K562 (cell line): Measurements from ENCODE around the gene SRGAP3. TPM values are rescaled to one million over a fixed set of nuclear protein-coding genes. Genes with fewer than 3 reads are reported as not detected.

Experiments used
- ATF7 ChIP-seq: fragments of 450-650 bp; IDR thresholded peaks from 2 replicates; pipeline ENCODE4 v1.7.1; 2014; ENCODE audit warnings: mild to moderate bottlenecking, moderate library complexity
- CBX3 ChIP-seq, 2 experiments: IDR thresholded peaks; 1 replicate in 1 of 2; 2 replicates in 1 of 2; pipeline ENCODE4 v1.6.1; 2012; ENCODE audit warnings: inconsistent platforms in 2 of 2, low read length in 2 of 2, borderline replicate concordance in 1 of 2, control low read depth in 1 of 2
- CEBPB ChIP-seq: fragments of 450-650 bp; IDR thresholded peaks from 2 replicates; pipeline ENCODE4 v1.6.1; 2016; ENCODE audit warnings: missing genetic modification characterization, missing compliant biosample characterization
- CHD4 ChIP-seq: fragments of 200-600 bp; sonication (generic); IDR thresholded peaks from 3 replicates; pipeline ENCODE4 v1.6.1; 2012; ENCODE audit warnings: low read depth, mild to moderate bottlenecking, mixed read lengths, low read length, inconsistent platforms; ENCODE audit not compliant: insufficient read depth, insufficient replicate concordance, poor library complexity, severe bottlenecking
- CTBP1 ChIP-seq: fragments of 450-650 bp; IDR thresholded peaks from 2 replicates; pipeline ENCODE4 v1.6.1; 2016; ENCODE audit warnings: borderline replicate concordance
- DACH1 ChIP-seq: fragments of 450-650 bp; IDR thresholded peaks from 2 replicates; pipeline ENCODE4 v1.6.1; 2018; ENCODE audit not compliant: partially characterized antibody
- FOSL1 ChIP-seq: fragments of 200-800 bp; sonication (Bioruptor generic); conservative IDR thresholded peaks from 2 replicates; pipeline ENCODE4 v1.6.1; 2016; ENCODE audit warnings: missing genetic modification characterization, missing compliant biosample characterization
- HNRNPK ChIP-seq: fragments of 200-400 bp; formaldehyde crosslinking; IDR thresholded peaks from one replicate; pipeline ENCODE4 v1.6.1; 2018; ENCODE audit warnings: mild to moderate bottlenecking, low read depth, low read length; ENCODE audit not compliant: poor library complexity, severe bottlenecking
- MBD2 ChIP-seq: sonication (generic); IDR thresholded peaks from 2 replicates; pipeline ENCODE4 v1.6.1; 2016; ENCODE audit warnings: low read depth, borderline replicate concordance
- MED1 ChIP-seq: sonication (generic); formaldehyde crosslinking; IDR thresholded peaks from 2 replicates; pipeline ENCODE4 v1.8.1; 2023; ENCODE audit warnings: missing genetic modification reagents, borderline replicate concordance
- MXI1 ChIP-seq: IDR thresholded peaks from 2 replicates; pipeline ENCODE4 v1.6.1; 2011; ENCODE audit warnings: low read depth, mild to moderate bottlenecking, improper control_type of control experiment, low read length
- NR3C1 ChIP-seq: sonication (generic); formaldehyde crosslinking; IDR thresholded peaks from 2 replicates; pipeline ENCODE4 v1.8.1; 2022; ENCODE audit warnings: missing genetic modification reagents
- RBM15 ChIP-seq: fragments of 200-400 bp; formaldehyde crosslinking; IDR thresholded peaks from 2 replicates; pipeline ENCODE4 v1.6.1; 2018; ENCODE audit warnings: mild to moderate bottlenecking, low read length, moderate library complexity; ENCODE audit not compliant: insufficient read depth
- RCOR1 ChIP-seq, 2 experiments: IDR thresholded peaks; 2 replicates each; pipeline ENCODE4 v1.6.1; 2012; ENCODE audit warnings: low read depth in 2 of 2, low read length in 2 of 2, borderline replicate concordance in 1 of 2, improper control_type of control experiment in 1 of 2
- SMAD4 ChIP-seq: fragments of 250-450 bp; sonication (Bioruptor Pico); conservative IDR thresholded peaks from 2 replicates; pipeline ENCODE4 v1.8.0; 2021; ENCODE audit warnings: inconsistent platforms, mild to moderate bottlenecking, moderate library complexity
- SOX6 ChIP-seq: fragments of 450-650 bp; IDR thresholded peaks from 2 replicates; pipeline ENCODE4 v1.6.1; 2014; ENCODE audit warnings: mild to moderate bottlenecking
- SP1 ChIP-seq: sonication (generic); formaldehyde crosslinking; IDR thresholded peaks from 2 replicates; pipeline ENCODE4 v1.8.1; 2022; ENCODE audit warnings: mild to moderate bottlenecking, missing genetic modification reagents
- SRF ChIP-seq, 2 experiments: fragments of 250-450, 450-650 bp in 1 of 2; sonication (Bioruptor Pico) in 1 of 2; sonication (generic) in 1 of 2; formaldehyde crosslinking; IDR thresholded peaks; 2 replicates each; pipeline versions ENCODE4 v1.5.0 to v1.5.1; 2020 to 2022; ENCODE audit warnings: mild to moderate bottlenecking in 1 of 2, missing genetic modification reagents in 1 of 2
- TAF15 ChIP-seq: fragments of 200-400 bp; formaldehyde crosslinking; IDR thresholded peaks from 2 replicates; pipeline ENCODE4 v1.6.1; 2017; ENCODE audit warnings: mild to moderate bottlenecking, low read depth, low read length, moderate library complexity
- TAF7 ChIP-seq: fragments of 450-650 bp; IDR thresholded peaks from 2 replicates; pipeline ENCODE4 v1.6.1; 2016; ENCODE audit warnings: missing genetic modification characterization, missing compliant biosample characterization
- ZKSCAN8 ChIP-seq: fragments of 200-800 bp; sonication (Bioruptor generic); IDR thresholded peaks from 2 replicates; pipeline ENCODE4 v1.6.1; 2016; ENCODE audit warnings: missing genetic modification characterization, missing compliant biosample characterization
- ZNF232 ChIP-seq: sonication (generic); formaldehyde crosslinking; IDR thresholded peaks from 2 replicates; pipeline ENCODE4 v1.8.0; 2022; ENCODE audit warnings: mild to moderate bottlenecking, missing genetic modification reagents
- ZZZ3 ChIP-seq: fragments of 450-650 bp; IDR thresholded peaks from 2 replicates; pipeline ENCODE4 v1.6.1; 2016; ENCODE audit warnings: antibody characterized with exemption, mild to moderate bottlenecking, moderate library complexity
- polyA plus RNA-seq, 8 experiments: library from polyadenylated mRNA; depleted of rRNA in 4 of 8; stranded (reverse) in 5 of 8; unstranded in 3 of 8; fragments of >200 nt; fragmentation: Nextera tagmentation in 2 of 8; fragmentation: Illumina TruSeq in 1 of 8; extraction: Ambion mirVana in 2 of 8; extraction: Trizol in 1 of 8; gene quantifications; 2 replicates each; pipeline versions ENCODE4 v1.2.1 to v1.2.3, GENCODE V29; 2011 to 2014; ENCODE audit warnings: inconsistent platforms in 1 of 8, missing spikeins in 1 of 8
- total RNA-seq, 7 experiments: library from RNA; depleted of rRNA in 6 of 7; stranded (reverse); fragments of >200 nt in 6 of 7; fragmentation: Illumina TruSeq in 2 of 7; extraction: Trizol in 2 of 7; gene quantifications; 2 replicates each; pipeline versions ENCODE4 v1.2.1 to v1.2.3, GENCODE V29; 2011 to 2021; ENCODE audit warnings: low replicate concordance in 1 of 7
- TF ChIP-seq, protein P1 (sequence below): sonication (generic); formaldehyde crosslinking; IDR thresholded peaks from 2 replicates; pipeline ENCODE4 v1.8.1; 2023; ENCODE audit warnings: mild to moderate bottlenecking, missing genetic modification reagents
- TF ChIP-seq, protein P2 (sequence below), 2 experiments: IDR thresholded peaks; 2 replicates each; pipeline ENCODE4 v1.6.1; 2012; ENCODE audit warnings: improper control_type of control experiment in 2 of 2, low read depth in 2 of 2, low read length in 2 of 2, borderline replicate concordance in 1 of 2
- TF ChIP-seq, protein P3 (sequence below): fragments of 250-450 bp; sonication (Bioruptor Pico); IDR thresholded peaks from 2 replicates; pipeline ENCODE4 v1.8.0; 2021; ENCODE audit warnings: moderate library complexity, mild to moderate bottlenecking, inconsistent platforms

The SRGAP3 gene
- total and polyA plus RNA-seq, 9 of the 15 experiments (the other 6 are each of a cell fraction or from before 2014, with no cell fraction given), result 0.11 to 0.85 (median 0.35) TPM; not detected in 2

DNA sequence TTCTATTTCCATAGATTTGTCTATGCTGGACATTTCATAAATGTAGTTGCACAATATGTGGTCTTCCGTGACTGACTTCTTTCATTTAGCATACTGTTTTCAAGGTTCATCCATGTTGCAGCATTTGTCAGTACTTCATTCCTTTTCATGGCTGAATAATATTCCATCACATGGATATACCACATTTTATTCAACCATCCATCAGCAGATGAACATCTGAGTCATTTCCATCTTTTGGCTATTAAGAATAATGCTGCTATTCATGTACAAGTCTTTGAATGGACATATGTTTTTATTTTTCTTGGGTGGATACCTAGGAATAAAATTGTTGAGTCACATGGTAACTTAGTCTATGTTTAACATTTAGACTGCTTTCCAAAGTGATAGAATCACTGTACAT, 186.9 kb downstream of the SRGAP3 start (continued):
- TF ChIP-seq MXI1, result no peak
- TF ChIP-seq TAF15, result no peak
- no peak for TF ChIP-seq DACH1
- TF ChIP-seq ZNF232 (CRISPR knock-in tag), result peak; percentile 98
- TF ChIP-seq MBD2, result no peak
- no peak for TF ChIP-seq RBM15
- TF ChIP-seq ATF7, result no peak
- TF ChIP-seq CBX3 (IDR thresholded peaks at IDR 0.05; ENCODE audit: borderline replicate concordance in 1 of 2, low read length in 2 of 2), result peak in 1 of 2 experiments; percentile 47; a peak in 1 of 3 replicates
- peak; percentile 14; the same call in 1 of the 2 replicates for TF ChIP-seq CEBPB
- no peak for TF ChIP-seq ZKSCAN8
- TF ChIP-seq HNRNPK, result no peak
- TF ChIP-seq, protein P1, sequence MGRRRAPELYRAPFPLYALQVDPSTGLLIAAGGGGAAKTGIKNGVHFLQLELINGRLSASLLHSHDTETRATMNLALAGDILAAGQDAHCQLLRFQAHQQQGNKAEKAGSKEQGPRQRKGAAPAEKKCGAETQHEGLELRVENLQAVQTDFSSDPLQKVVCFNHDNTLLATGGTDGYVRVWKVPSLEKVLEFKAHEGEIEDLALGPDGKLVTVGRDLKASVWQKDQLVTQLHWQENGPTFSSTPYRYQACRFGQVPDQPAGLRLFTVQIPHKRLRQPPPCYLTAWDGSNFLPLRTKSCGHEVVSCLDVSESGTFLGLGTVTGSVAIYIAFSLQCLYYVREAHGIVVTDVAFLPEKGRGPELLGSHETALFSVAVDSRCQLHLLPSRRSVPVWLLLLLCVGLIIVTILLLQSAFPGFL (CRISPR knock-in tag), result no peak
- TF ChIP-seq NR3C1 (CRISPR knock-in tag), result no peak
- TF ChIP-seq MED1, result no peak
- TF ChIP-seq, protein P2, sequence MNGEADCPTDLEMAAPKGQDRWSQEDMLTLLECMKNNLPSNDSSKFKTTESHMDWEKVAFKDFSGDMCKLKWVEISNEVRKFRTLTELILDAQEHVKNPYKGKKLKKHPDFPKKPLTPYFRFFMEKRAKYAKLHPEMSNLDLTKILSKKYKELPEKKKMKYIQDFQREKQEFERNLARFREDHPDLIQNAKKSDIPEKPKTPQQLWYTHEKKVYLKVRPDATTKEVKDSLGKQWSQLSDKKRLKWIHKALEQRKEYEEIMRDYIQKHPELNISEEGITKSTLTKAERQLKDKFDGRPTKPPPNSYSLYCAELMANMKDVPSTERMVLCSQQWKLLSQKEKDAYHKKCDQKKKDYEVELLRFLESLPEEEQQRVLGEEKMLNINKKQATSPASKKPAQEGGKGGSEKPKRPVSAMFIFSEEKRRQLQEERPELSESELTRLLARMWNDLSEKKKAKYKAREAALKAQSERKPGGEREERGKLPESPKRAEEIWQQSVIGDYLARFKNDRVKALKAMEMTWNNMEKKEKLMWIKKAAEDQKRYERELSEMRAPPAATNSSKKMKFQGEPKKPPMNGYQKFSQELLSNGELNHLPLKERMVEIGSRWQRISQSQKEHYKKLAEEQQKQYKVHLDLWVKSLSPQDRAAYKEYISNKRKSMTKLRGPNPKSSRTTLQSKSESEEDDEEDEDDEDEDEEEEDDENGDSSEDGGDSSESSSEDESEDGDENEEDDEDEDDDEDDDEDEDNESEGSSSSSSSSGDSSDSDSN (IDR thresholded peaks at IDR 0.05; ENCODE audit: borderline replicate concordance in 1 of 2, low read depth in 2 of 2, low read length in 2 of 2), result no peak
- TF ChIP-seq RCOR1 (IDR thresholded peaks at IDR 0.05; ENCODE audit: borderline replicate concordance in 1 of 2, low read depth in 2 of 2, low read length in 2 of 2), result no peak
- TF ChIP-seq SP1 (CRISPR knock-in tag), result no peak
- no peak for TF ChIP-seq TAF7 (tag)
- TF ChIP-seq SOX6, result no peak
- no peak for TF ChIP-seq ZZZ3
- TF ChIP-seq SRF (CRISPR knock-in tag; IDR thresholded peaks at IDR 0.05), result no peak
- no peak for TF ChIP-seq FOSL1 (tag)
- no peak for TF ChIP-seq SMAD4
- no peak for TF ChIP-seq CHD4
- no peak for TF ChIP-seq CTBP1
- TF ChIP-seq, protein P3, sequence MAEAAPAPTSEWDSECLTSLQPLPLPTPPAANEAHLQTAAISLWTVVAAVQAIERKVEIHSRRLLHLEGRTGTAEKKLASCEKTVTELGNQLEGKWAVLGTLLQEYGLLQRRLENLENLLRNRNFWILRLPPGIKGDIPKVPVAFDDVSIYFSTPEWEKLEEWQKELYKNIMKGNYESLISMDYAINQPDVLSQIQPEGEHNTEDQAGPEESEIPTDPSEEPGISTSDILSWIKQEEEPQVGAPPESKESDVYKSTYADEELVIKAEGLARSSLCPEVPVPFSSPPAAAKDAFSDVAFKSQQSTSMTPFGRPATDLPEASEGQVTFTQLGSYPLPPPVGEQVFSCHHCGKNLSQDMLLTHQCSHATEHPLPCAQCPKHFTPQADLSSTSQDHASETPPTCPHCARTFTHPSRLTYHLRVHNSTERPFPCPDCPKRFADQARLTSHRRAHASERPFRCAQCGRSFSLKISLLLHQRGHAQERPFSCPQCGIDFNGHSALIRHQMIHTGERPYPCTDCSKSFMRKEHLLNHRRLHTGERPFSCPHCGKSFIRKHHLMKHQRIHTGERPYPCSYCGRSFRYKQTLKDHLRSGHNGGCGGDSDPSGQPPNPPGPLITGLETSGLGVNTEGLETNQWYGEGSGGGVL (CRISPR knock-in tag), result no peak
